GM12864 (cell line): ENCODE data around the gene NR2F2.

ENCODE experiments used
- DNase-seq: peaks from one replicate; pipeline ENCODE4 v3.0.0-alpha.2; 2011; ENCODE audit warnings: low read depth
- H3K4me3 ChIP-seq: 2 replicates; pipeline ENCODE4 v1.5.1; 2011; ENCODE audit warnings: mild to moderate bottlenecking, low read depth, low read length, control low read depth
- CTCF ChIP-seq: IDR thresholded peaks from 2 replicates; pipeline ENCODE4 v1.5.1; 2011; ENCODE audit warnings: low read depth, mild to moderate bottlenecking, moderate library complexity, low read length, control low read depth, inconsistent platforms; ENCODE audit errors: missing control alignments

NR2F2 gene

GRCh38 chr15:96356494-96357455 is 26.3 kb downstream of the NR2F2 start:
- H3K4me3 ChIP-seq = peak overlapping the region; percentile 50

GRCh38 chr15:96358001-96358801 is 27.7 kb downstream of the NR2F2 start:
- H3K4me3 ChIP-seq = no peak overlapping the region
- TF ChIP-seq CTCF = no peak
- DNase-seq = no peak

More at GRCh38 chr15:96356494-96357455, 26.3 kb downstream of the NR2F2 start:
- TF ChIP-seq CTCF = peak; percentile 85
- DNase-seq = no peak

GRCh38 chr15:96358821-96359615 is 28.5 kb downstream of the NR2F2 start:
- TF ChIP-seq CTCF = no peak
- DNase-seq = no peak
- H3K4me3 ChIP-seq = no peak overlapping the region

GRCh38 chr15:96359616-96360521 is 29.4 kb downstream of the NR2F2 start:
- DNase-seq = no peak
- no peak for TF ChIP-seq CTCF
- H3K4me3 ChIP-seq = no peak overlapping the region

GRCh38 chr15:96360581-96361308 is 30.2 kb downstream of the NR2F2 start:
- H3K4me3 ChIP-seq = no peak overlapping the region
- DNase-seq = no peak
- TF ChIP-seq CTCF = no peak
